Measurements from ENCODE around the gene CNBD2. TPM values are rescaled to one million over a fixed set of nuclear protein-coding genes. Genes with fewer than 3 reads are reported as not detected.

The CNBD2 gene
- total RNA-seq, 1 donor from 2014 or later: 3.7 TPM

GRCh38 chr20:35952480-35953386 is 15.7 kb upstream of the CNBD2 start:
- intact Hi-C loops (cut with micrococcal nuclease): no loop called here
- no peaks in the 10 kb centered on the region for H3K9me3 ChIP-seq (replicated peaks)
- peaks cover 38% of the 10 kb centered on the region for H3K4me1 ChIP-seq

DNA sequence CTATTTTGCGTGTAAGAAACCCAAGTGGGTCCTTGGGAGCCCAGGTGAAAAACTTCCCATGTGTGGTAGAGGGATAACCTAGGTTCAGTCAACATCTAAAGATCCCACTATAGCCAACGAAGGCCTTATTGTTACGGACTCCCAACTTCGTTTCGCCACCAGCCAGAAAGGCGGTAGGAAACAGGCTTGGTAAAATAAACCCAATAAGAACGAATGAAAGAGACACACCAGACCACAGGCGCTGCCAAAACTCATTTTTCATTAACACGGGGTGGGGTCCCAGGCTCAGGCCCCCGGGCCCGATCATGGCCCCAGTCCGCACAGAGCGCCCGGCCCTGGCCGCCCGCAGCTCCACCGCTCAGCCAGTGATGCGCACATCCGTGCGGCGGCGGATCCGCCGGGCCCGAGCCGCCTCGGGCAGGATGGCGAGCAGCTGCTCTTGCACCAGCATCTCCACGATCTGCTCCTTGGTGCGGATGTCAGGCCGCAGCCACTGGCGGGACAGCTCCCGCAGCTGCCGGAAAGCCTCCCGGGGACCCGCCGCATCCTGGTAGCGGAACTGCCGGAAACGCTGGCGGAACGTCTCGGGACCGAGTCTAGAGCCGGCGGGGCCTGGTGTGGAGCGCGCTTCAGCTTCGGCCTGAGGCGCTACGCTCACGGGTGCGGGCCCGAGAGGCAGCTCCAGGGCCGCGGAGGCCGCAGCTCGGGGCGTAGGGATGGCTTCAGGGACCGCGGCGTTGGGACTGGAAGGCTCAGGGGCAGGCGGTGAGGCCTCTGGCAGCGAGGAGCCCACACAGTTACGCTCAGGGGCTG is 14.8 kb upstream of the CNBD2 start:
- peak overlapping the region; percentile 95 for H3K4me3 ChIP-seq
- H3K27me3 ChIP-seq (ENCODE audit: low read depth): no peaks in the 10 kb centered on the region
- DNase-seq: peak; percentile 48
- no peaks in the 10 kb centered on the region for H3K9me3 ChIP-seq (replicated peaks)
- peak overlapping the region; percentile 98 for H3K27ac ChIP-seq (replicated peaks)
- intact Hi-C loops (cut with micrococcal nuclease): no loop called here
- peaks cover 6% of the 10 kb centered on the region for H3K36me3 ChIP-seq
- TF ChIP-seq CTCF (IDR thresholded peaks at IDR 0.05; ENCODE audit: borderline replicate concordance): no peak
- peaks cover 40% of the 10 kb centered on the region for H3K4me1 ChIP-seq

More at GRCh38 chr20:35952480-35953386, 15.7 kb upstream of the CNBD2 start:
- no peak for DNase-seq
- Histone ChIP-seq H3K27ac (replicated peaks) (peak overlapping the region; percentile 98), H3K4me3 (peak overlapping the region; percentile 95), H3K36me3 (peaks cover 14% of the 10 kb centered on the region), H3K27me3 (ENCODE audit: low read depth) (no peaks in the 10 kb centered on the region)
- TF ChIP-seq CTCF (IDR thresholded peaks at IDR 0.05; ENCODE audit: borderline replicate concordance): no peak

DNA sequence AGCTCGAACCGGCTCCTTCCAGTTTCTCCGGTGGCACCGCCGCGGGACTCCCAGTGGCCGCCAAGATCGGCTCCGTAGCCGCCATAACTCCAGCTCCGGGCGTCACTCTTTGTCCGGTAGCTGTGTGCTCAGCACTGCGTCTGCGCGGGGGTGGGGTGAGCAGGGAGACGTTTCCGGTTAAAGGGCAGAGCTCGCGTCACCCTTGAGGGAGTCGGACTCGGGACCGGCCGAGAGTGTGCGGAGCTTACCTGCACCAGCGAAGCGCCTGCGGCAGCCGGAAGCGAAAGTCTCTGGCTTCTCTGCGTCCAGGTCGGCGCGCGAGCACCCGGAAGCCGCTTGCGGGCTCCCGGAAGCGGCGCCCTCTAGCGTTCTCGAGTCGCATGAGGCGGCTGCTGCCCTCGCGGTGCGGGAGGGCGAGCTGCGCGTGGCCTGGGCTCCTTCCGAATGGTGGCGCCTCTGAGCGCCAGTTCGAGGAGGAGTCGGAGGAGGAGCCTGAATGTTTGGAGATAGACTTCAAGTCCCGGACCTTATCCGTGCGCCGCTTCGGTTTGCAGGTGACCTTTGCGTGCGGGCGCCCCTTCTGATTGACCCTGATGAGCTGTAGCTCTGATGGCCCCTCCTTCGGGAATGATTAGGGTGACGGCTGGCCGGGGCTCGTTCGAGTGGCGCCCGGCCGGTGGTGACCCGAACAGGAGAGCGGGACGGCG is 14.0 kb upstream of the CNBD2 start, which contains the start of gene SCAND1:
Gene SCAND1, minus strand, starts transcription at position 303 of the 707 bp plus-strand sequence. Its CDS starts 218 bp downstream, at position 85.
- peaks cover 43% of the 10 kb centered on the region for H3K4me1 ChIP-seq
- H3K36me3 ChIP-seq: peaks cover under 1% of the 10 kb centered on the region
- TF ChIP-seq CTCF (IDR thresholded peaks at IDR 0.05; ENCODE audit: borderline replicate concordance): peak; percentile 98
- H3K27ac ChIP-seq (replicated peaks): peak within 1 kb of the TSS; percentile 98
- H3K4me3 ChIP-seq: peak within 1 kb of the TSS; percentile 95
- peak; percentile 94 for DNase-seq
- H3K9me3 ChIP-seq (replicated peaks): no peaks in the 10 kb centered on the region
- no peaks in the 10 kb centered on the region for H3K27me3 ChIP-seq (ENCODE audit: low read depth)
- intact Hi-C loops (cut with micrococcal nuclease): no loop called here

GRCh38 chr20:35954907-35955251 is 13.5 kb upstream of the CNBD2 start:
- no peak for DNase-seq

More at GRCh38 chr20:35954907-35955251, 13.5 kb upstream of the CNBD2 start:
- no peaks in the 10 kb centered on the region for H3K27me3 ChIP-seq (ENCODE audit: low read depth)
- peak overlapping the region; percentile 98 for H3K27ac ChIP-seq (replicated peaks)
- H3K4me1 ChIP-seq: peaks cover 43% of the 10 kb centered on the region
- peak overlapping the region; percentile 95 for H3K4me3 ChIP-seq
- no peaks in the 10 kb centered on the region for H3K36me3 ChIP-seq
- no peak for TF ChIP-seq CTCF (IDR thresholded peaks at IDR 0.05; ENCODE audit: borderline replicate concordance)
- H3K9me3 ChIP-seq (replicated peaks): no peaks in the 10 kb centered on the region
- intact Hi-C loops (cut with micrococcal nuclease): no loop called here
